Measurements from ENCODE around the gene CYB561.

The CYB561 gene

GRCh38 chr17:63382826-63383225 lies 63.3 kb downstream of the CYB561 start:
- in situ Hi-C loops (cut with MboI; ENCODE audit: low sequenced_read_pairs): no loop called here
